Karpas-422 (cell line): ENCODE measurements around the gene TDP1. TPM values are rescaled to one million over a fixed set of nuclear protein-coding genes. Genes with fewer than 3 reads are reported as not detected.

Experiments used
- DNase-seq: peaks from one replicate; pipeline ENCODE4 v3.0.0-alpha.2; 2015
- H2AFZ ChIP-seq: fragments of 200-600 bp; sonication (generic); 2 replicates; pipeline ENCODE4 v1.6.1; 2014; ENCODE audit warnings: antibody characterized with exemption, low read length, mixed read lengths
- H3K27ac ChIP-seq: fragments of 200-600 bp; sonication (generic); 2 replicates; pipeline ENCODE4 v1.5.1; 2014; ENCODE audit warnings: mild to moderate bottlenecking, low read length, moderate library complexity
- H3K27me3 ChIP-seq: fragments of 200-600 bp; sonication (generic); 2 replicates; pipeline ENCODE4 v1.6.1; 2014; ENCODE audit warnings: low read length, mixed read lengths
- H3K36me3 ChIP-seq: fragments of 200-600 bp; sonication (generic); 2 replicates; pipeline ENCODE4 v1.6.1; 2014; ENCODE audit warnings: low read length, mixed read lengths; ENCODE audit not compliant: insufficient read depth
- H3K4me1 ChIP-seq: fragments of 200-600 bp; sonication (generic); 2 replicates; pipeline ENCODE4 v1.6.1; 2014; ENCODE audit warnings: mild to moderate bottlenecking, low read length, mixed read lengths
- H3K4me2 ChIP-seq: fragments of 200-600 bp; sonication (generic); 2 replicates; pipeline ENCODE4 v1.6.1; 2014; ENCODE audit warnings: low read length, low read depth, mild to moderate bottlenecking; ENCODE audit not compliant: poor library complexity, severe bottlenecking
- H3K4me3 ChIP-seq: fragments of 200-600 bp; sonication (generic); 2 replicates; pipeline ENCODE4 v1.5.1; 2014; ENCODE audit warnings: mild to moderate bottlenecking, antibody characterized with exemption, low read length, mixed read lengths
- H3K79me2 ChIP-seq: fragments of 200-600 bp; sonication (generic); 2 replicates; pipeline ENCODE4 v1.6.1; 2014; ENCODE audit warnings: mild to moderate bottlenecking, low read length, mixed read lengths
- H3K9ac ChIP-seq: fragments of 200-600 bp; sonication (generic); 2 replicates; pipeline ENCODE4 v1.6.0; 2014; ENCODE audit warnings: low read length
- H3K9me2 ChIP-seq: fragments of 200-600 bp; sonication (generic), shearing (Covaris generic); replicated peaks from 2 replicates; pipeline ENCODE4 v1.6.0; 2014; ENCODE audit warnings: mild to moderate bottlenecking, low read length, moderate library complexity; ENCODE audit not compliant: insufficient read depth
- H3K9me3 ChIP-seq: fragments of 300-700, 200-600 bp; sonication (generic); 2 replicates; pipeline ENCODE4 v1.6.1; 2014; ENCODE audit warnings: low read length, mixed read lengths
- H4K20me1 ChIP-seq: fragments of 200-600 bp; sonication (generic); 2 replicates; pipeline ENCODE4 v1.6.1; 2014; ENCODE audit warnings: mild to moderate bottlenecking, antibody characterized with exemption, low read length, low read depth; ENCODE audit not compliant: insufficient read depth
- total RNA-seq: library from RNA; depleted of rRNA; stranded (reverse); fragments of >200 nt; shearing (Covaris generic); gene quantifications from 2 replicates; pipeline ENCODE4 v1.2.3, GENCODE V29; 2014; ENCODE audit warnings: low replicate concordance

Gene TDP1
- total RNA-seq, 1 experiment from 2014 or later, result 85.9 TPM

- H3K27me3 ChIP-seq, result no peaks in the 10 kb centered on the region
- H3K79me2 ChIP-seq, result no peaks in the 10 kb centered on the region
- H3K9me3 ChIP-seq, result no peaks in the 10 kb centered on the region
- no peak overlapping the region for H3K4me3 ChIP-seq
- no peaks in the 10 kb centered on the region for H3K9me2 ChIP-seq
- H3K9ac ChIP-seq, result no peak overlapping the region
- no peaks in the 10 kb centered on the region for H4K20me1 ChIP-seq
- no peaks in the 10 kb centered on the region for H3K4me1 ChIP-seq
- H3K36me3 ChIP-seq, result peaks cover 52% of the 10 kb centered on the region
- no peak overlapping the region for H2AFZ ChIP-seq
- no peak overlapping the region for H3K4me2 ChIP-seq
- DNase-seq, result no peak
- H3K27ac ChIP-seq, result no peak overlapping the region
Observed at GRCh38 chr14:90034156-90034555, 78.4 kb downstream of the TDP1 start.

- H3K36me3 ChIP-seq, result peaks cover 50% of the 10 kb centered on the region
- H2AFZ ChIP-seq, result no peak overlapping the region
- no peaks in the 10 kb centered on the region for H3K4me1 ChIP-seq
- H3K4me3 ChIP-seq, result no peak overlapping the region
- H3K4me2 ChIP-seq, result no peak overlapping the region
- no peaks in the 10 kb centered on the region for H4K20me1 ChIP-seq
- no peak overlapping the region for H3K9ac ChIP-seq
- H3K27ac ChIP-seq, result no peak overlapping the region
- DNase-seq, result no peak
- H3K27me3 ChIP-seq, result no peaks in the 10 kb centered on the region
- H3K9me3 ChIP-seq, result no peaks in the 10 kb centered on the region
- no peaks in the 10 kb centered on the region for H3K9me2 ChIP-seq
- no peaks in the 10 kb centered on the region for H3K79me2 ChIP-seq
Observed at GRCh38 chr14:90034835-90035525, 79.3 kb downstream of the TDP1 start.

GRCh38 chr14:90039253-90040010 is 83.7 kb downstream of the TDP1 start:
- Histone ChIP-seq H3K36me3 (peaks cover 19% of the 10 kb centered on the region; the same call in 1 of the 2 replicates), H2AFZ (no peak overlapping the region), H4K20me1 (no peaks in the 10 kb centered on the region), H3K4me2 (no peak overlapping the region), H3K9me3 (no peaks in the 10 kb centered on the region), H3K4me3 (no peak overlapping the region), H3K9ac (no peak overlapping the region), H3K9me2 (no peaks in the 10 kb centered on the region), H3K27ac (no peak overlapping the region), H3K79me2 (no peaks in the 10 kb centered on the region), H3K27me3 (no peaks in the 10 kb centered on the region), H3K4me1 (no peaks in the 10 kb centered on the region)
- no peak for DNase-seq

GRCh38 chr14:90040411-90040810 is 84.7 kb downstream of the TDP1 start:
- no peaks in the 10 kb centered on the region for H3K27me3 ChIP-seq
- no peaks in the 10 kb centered on the region for H3K9me3 ChIP-seq
- H3K9ac ChIP-seq, result no peak overlapping the region
- H3K36me3 ChIP-seq, result peaks cover 22% of the 10 kb centered on the region; the same call in 1 of the 2 replicates
- no peaks in the 10 kb centered on the region for H3K4me1 ChIP-seq
- no peaks in the 10 kb centered on the region for H3K79me2 ChIP-seq
- no peak overlapping the region for H2AFZ ChIP-seq
- no peaks in the 10 kb centered on the region for H4K20me1 ChIP-seq
- H3K9me2 ChIP-seq, result no peaks in the 10 kb centered on the region
- no peak overlapping the region for H3K27ac ChIP-seq
- H3K4me3 ChIP-seq, result no peak overlapping the region
- DNase-seq, result no peak
- H3K4me2 ChIP-seq, result no peak overlapping the region

GRCh38 chr14:90042496-90043252 is 86.9 kb downstream of the TDP1 start:
- no peaks in the 10 kb centered on the region for H4K20me1 ChIP-seq
- no peak overlapping the region for H2AFZ ChIP-seq
- H3K9me2 ChIP-seq, result no peaks in the 10 kb centered on the region
- no peak overlapping the region for H3K4me3 ChIP-seq
- no peaks in the 10 kb centered on the region for H3K4me1 ChIP-seq
- no peaks in the 10 kb centered on the region for H3K27me3 ChIP-seq
- no peak overlapping the region for H3K27ac ChIP-seq
- peaks cover 14% of the 10 kb centered on the region; the same call in 1 of the 2 replicates for H3K36me3 ChIP-seq
- no peaks in the 10 kb centered on the region for H3K79me2 ChIP-seq
- no peak overlapping the region for H3K4me2 ChIP-seq
- no peak for DNase-seq
- H3K9me3 ChIP-seq, result no peaks in the 10 kb centered on the region
- no peak overlapping the region for H3K9ac ChIP-seq

GRCh38 chr14:90045616-90046015 is 89.9 kb downstream of the TDP1 start:
- Histone ChIP-seq H4K20me1 (0 out of 2 replicates have a peak, but pooled peaks cover 4% of the 10 kb centered on the region), H3K79me2 (no peaks in the 10 kb centered on the region), H3K27ac (no peak overlapping the region), H3K27me3 (no peaks in the 10 kb centered on the region), H3K4me1 (no peaks in the 10 kb centered on the region), H3K9me3 (no peaks in the 10 kb centered on the region), H3K4me2 (no peak overlapping the region), H3K4me3 (no peak overlapping the region), H3K36me3 (peaks cover 8% of the 10 kb centered on the region; the same call in 1 of the 2 replicates), H2AFZ (no peak overlapping the region), H3K9me2 (no peaks in the 10 kb centered on the region), H3K9ac (no peak overlapping the region)
- DNase-seq, result no peak

- H3K9me3 ChIP-seq, result no peaks in the 10 kb centered on the region
- H3K9me2 ChIP-seq, result no peaks in the 10 kb centered on the region
- H3K9ac ChIP-seq, result no peak overlapping the region
- no peak overlapping the region for H3K27ac ChIP-seq
- no peak for DNase-seq
- no peaks in the 10 kb centered on the region for H3K79me2 ChIP-seq
- H3K4me1 ChIP-seq, result no peaks in the 10 kb centered on the region
- no peak overlapping the region for H3K4me3 ChIP-seq
- no peak overlapping the region for H3K4me2 ChIP-seq
- peaks cover 5% of the 10 kb centered on the region; the same call in 1 of the 2 replicates for H3K36me3 ChIP-seq
- H3K27me3 ChIP-seq, result no peaks in the 10 kb centered on the region
- no peak overlapping the region for H2AFZ ChIP-seq
- 0 out of 2 replicates have a peak, but pooled peaks cover 4% of the 10 kb centered on the region for H4K20me1 ChIP-seq
Observed at GRCh38 chr14:90049390-90049789, 93.7 kb downstream of the TDP1 start.

- H3K9me2 ChIP-seq, result no peaks in the 10 kb centered on the region
- no peaks in the 10 kb centered on the region for H3K79me2 ChIP-seq
- DNase-seq, result no peak
- H2AFZ ChIP-seq, result no peak overlapping the region
- H4K20me1 ChIP-seq, result 0 out of 2 replicates have a peak, but pooled peaks cover 4% of the 10 kb centered on the region
- H3K36me3 ChIP-seq, result no peaks in the 10 kb centered on the region
- H3K27ac ChIP-seq, result no peak overlapping the region
- H3K4me2 ChIP-seq, result no peak overlapping the region
- H3K9ac ChIP-seq, result no peak overlapping the region
- H3K27me3 ChIP-seq, result no peaks in the 10 kb centered on the region
- no peaks in the 10 kb centered on the region for H3K4me1 ChIP-seq
- H3K4me3 ChIP-seq, result no peak overlapping the region
- no peaks in the 10 kb centered on the region for H3K9me3 ChIP-seq
Observed at GRCh38 chr14:90050271-90050670, 94.5 kb downstream of the TDP1 start.
